H1 (cell line): ENCODE data around the gene AP2B1.

Experiments
- EGR1 ChIP-seq: IDR thresholded peaks from 2 replicates; pipeline ENCODE4 v1.6.1; 2011; ENCODE audit warnings: low read depth, low read length, borderline replicate concordance
- GABPA ChIP-seq: IDR thresholded peaks from 2 replicates; pipeline ENCODE4 v1.6.1; 2011; ENCODE audit warnings: mild to moderate bottlenecking, low read length, moderate library complexity, borderline replicate concordance; ENCODE audit not compliant: insufficient read depth
- NRF1 ChIP-seq: IDR thresholded peaks from 2 replicates; pipeline ENCODE4 v1.6.1; 2011; ENCODE audit warnings: mild to moderate bottlenecking, low read depth, low read length, improper control_type of control experiment
- POLR2A ChIP-seq, 2 experiments: IDR thresholded peaks; 1 replicate in 1 of 2; 2 replicates in 1 of 2; pipeline ENCODE4 v1.6.1; 2011; ENCODE audit warnings: low read depth in 2 of 2, low read length in 2 of 2, mild to moderate bottlenecking in 2 of 2; ENCODE audit errors: control extremely low read depth in 1 of 2
- POU5F1 ChIP-seq: IDR thresholded peaks from 2 replicates; pipeline ENCODE4 v1.6.1; 2011; ENCODE audit warnings: low read depth, mild to moderate bottlenecking, low read length, moderate library complexity
- RFX5 ChIP-seq: IDR thresholded peaks from 2 replicates; pipeline ENCODE4 v1.6.1; 2011; ENCODE audit warnings: low read depth, low read length, improper control_type of control experiment, borderline replicate concordance
- TF ChIP-seq, protein P1 (sequence below), 3 experiments: IDR thresholded peaks; 1 replicate in 2 of 3; 2 replicates in 1 of 3; pipeline versions ENCODE4 v1.5.1 to v1.6.1; 2011; ENCODE audit warnings: low read length in 3 of 3, mild to moderate bottlenecking in 3 of 3, inconsistent platforms in 2 of 3, low read depth in 1 of 3, moderate library complexity in 1 of 3; ENCODE audit not compliant: insufficient read depth in 1 of 3; ENCODE audit errors: control extremely low read depth in 1 of 3

GRCh38 chr17:35568561-35568960 lies 18.6 kb upstream of the AP2B1 start:
- TF ChIP-seq, protein P1, sequence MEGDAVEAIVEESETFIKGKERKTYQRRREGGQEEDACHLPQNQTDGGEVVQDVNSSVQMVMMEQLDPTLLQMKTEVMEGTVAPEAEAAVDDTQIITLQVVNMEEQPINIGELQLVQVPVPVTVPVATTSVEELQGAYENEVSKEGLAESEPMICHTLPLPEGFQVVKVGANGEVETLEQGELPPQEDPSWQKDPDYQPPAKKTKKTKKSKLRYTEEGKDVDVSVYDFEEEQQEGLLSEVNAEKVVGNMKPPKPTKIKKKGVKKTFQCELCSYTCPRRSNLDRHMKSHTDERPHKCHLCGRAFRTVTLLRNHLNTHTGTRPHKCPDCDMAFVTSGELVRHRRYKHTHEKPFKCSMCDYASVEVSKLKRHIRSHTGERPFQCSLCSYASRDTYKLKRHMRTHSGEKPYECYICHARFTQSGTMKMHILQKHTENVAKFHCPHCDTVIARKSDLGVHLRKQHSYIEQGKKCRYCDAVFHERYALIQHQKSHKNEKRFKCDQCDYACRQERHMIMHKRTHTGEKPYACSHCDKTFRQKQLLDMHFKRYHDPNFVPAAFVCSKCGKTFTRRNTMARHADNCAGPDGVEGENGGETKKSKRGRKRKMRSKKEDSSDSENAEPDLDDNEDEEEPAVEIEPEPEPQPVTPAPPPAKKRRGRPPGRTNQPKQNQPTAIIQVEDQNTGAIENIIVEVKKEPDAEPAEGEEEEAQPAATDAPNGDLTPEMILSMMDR (IDR thresholded peaks at IDR 0.05; ENCODE audit: control extremely low read depth in 1 of 3, insufficient read depth in 1 of 3, low read depth in 1 of 3, low read length in 3 of 3), result no peak
- TF ChIP-seq POLR2A (IDR thresholded peaks at IDR 0.05; ENCODE audit: control extremely low read depth in 1 of 2, low read depth in 2 of 2, low read length in 2 of 2) (no peak), POU5F1 (no peak), EGR1 (no peak), GABPA (no peak), NRF1 (no peak), RFX5 (no peak)
